D721Med (cell line): Measurements from ENCODE around the gene INSRR.

Experiments used
- DNase-seq: peaks from one replicate; pipeline ENCODE4 v3.0.0; 2011; ENCODE audit warnings: low spot score; ENCODE audit not compliant: insufficient read length
- FAIRE-seq: peaks from 2 replicates; lab custom pipeline; 2011; peaks lifted over from hg19 to GRCh38; lab: Jason Lieb, UNC
- TF ChIP-seq, protein P1 (sequence below): IDR thresholded peaks from 2 replicates; pipeline ENCODE4 v1.5.1; 2012; ENCODE audit warnings: mild to moderate bottlenecking, control low read depth; ENCODE audit not compliant: insufficient read depth; ENCODE audit errors: missing control alignments

Gene INSRR

DNA sequence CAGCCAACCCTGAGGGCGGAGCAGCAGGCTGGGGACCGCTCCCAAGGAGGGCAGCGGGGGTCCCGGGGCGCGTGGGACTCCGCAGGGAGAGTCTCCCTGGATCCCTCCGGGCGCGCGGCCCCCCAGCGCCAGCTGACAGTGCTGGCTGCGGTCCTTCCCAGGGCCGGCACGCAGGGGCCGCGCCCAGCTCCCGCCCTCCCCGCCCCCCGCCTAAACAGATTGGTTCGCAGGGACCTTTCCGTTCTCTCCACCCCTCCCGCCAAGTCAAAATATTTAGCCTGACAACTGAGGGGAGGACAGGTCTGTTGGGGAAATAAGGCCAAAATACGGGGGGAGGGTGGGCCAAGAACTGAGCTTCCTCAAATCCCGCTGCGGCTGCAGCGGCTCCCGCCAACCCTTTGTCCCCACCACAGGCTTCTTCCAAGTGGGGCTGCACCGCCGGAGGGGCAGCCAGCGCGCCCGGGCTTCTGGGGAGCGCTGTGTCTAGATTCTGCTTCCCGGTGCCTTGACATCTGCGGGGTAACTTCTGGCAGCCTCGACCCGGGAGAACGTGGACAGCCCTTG is at the start of gene INSRR:
INSRR (minus strand) TSS at position 159 of the 564 bp plus-strand sequence. CDS start 496 bp downstream, outside the sequence.
- TF ChIP-seq, protein P1, sequence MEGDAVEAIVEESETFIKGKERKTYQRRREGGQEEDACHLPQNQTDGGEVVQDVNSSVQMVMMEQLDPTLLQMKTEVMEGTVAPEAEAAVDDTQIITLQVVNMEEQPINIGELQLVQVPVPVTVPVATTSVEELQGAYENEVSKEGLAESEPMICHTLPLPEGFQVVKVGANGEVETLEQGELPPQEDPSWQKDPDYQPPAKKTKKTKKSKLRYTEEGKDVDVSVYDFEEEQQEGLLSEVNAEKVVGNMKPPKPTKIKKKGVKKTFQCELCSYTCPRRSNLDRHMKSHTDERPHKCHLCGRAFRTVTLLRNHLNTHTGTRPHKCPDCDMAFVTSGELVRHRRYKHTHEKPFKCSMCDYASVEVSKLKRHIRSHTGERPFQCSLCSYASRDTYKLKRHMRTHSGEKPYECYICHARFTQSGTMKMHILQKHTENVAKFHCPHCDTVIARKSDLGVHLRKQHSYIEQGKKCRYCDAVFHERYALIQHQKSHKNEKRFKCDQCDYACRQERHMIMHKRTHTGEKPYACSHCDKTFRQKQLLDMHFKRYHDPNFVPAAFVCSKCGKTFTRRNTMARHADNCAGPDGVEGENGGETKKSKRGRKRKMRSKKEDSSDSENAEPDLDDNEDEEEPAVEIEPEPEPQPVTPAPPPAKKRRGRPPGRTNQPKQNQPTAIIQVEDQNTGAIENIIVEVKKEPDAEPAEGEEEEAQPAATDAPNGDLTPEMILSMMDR = no peak
- DNase-seq (no peak), FAIRE-seq (no peak)

DNA sequence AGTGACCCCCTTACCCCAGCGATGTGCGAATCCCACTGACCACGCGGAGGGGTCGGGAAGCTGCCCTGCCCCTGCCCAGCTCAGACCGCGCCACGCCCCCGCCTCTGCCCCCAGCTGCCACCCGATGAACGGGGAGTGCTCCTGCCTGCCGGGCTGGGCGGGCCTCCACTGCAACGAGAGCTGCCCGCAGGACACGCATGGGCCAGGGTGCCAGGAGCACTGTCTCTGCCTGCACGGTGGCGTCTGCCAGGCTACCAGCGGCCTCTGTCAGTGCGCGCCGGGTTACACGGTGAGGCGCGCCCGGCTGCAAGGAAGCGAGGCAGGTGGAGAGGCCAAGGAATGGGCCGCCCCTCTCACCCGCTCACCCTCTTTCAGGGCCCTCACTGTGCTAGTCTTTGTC is 49.6 kb upstream of the INSRR start:
- no peak for FAIRE-seq
- no peak for DNase-seq
- TF ChIP-seq, protein P1 = no peak

DNA sequence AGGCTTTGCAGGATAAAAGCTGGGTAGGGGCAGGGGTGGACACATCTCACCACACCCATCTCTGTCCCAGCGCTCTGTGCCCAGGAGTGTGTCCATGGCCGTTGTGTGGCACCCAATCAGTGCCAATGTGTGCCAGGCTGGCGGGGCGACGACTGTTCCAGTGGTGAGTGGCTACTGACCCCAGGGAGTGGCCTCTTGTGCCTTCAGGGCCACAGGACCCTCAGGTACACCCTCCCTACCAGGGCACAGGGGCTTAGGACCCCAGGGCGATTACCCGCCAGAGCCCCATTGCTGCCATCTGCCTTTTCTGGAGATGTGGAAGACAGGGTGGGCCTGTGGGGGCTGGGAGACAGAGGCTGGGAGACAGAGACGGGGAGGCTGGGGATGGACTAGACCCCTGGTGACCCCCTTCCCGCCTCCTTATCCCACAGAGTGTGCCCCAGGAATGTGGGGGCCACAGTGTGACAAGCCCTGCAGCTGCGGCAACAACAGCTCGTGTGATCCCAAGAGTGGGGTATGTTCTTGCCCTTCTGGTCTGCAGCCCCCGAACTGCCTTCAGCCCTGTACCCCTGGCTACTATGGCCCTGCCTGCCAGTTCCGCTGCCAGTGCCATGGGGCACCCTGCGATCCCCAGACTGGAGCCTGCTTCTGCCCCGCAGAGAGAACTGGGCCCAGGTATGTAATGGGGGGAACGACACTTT is 47.4 kb upstream of the INSRR start:
- no peak for DNase-seq
- FAIRE-seq = no peak
- TF ChIP-seq, protein P1 = no peak

DNA sequence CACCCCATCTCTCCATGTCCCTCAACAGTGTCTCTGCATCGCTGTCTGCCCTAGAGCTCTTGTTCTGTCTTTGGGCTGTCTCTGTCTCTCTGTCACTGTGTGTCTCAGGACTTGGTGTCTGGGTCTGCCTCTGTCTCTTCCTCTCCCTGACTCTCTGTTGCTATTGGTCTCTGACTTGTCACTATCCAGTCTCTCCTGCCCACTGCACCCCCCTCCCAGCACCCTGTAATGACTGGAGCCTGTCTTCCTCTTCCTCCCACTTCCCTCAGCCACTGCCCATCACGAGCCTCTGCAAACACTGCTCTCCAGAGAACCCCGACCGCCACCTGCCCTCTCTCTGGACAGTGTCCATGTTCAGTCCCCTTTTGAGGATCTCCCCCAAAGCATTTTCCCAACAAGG is 46.7 kb upstream of the INSRR start:
- TF ChIP-seq, protein P1 = no peak
- FAIRE-seq = no peak
- DNase-seq = no peak

DNA sequence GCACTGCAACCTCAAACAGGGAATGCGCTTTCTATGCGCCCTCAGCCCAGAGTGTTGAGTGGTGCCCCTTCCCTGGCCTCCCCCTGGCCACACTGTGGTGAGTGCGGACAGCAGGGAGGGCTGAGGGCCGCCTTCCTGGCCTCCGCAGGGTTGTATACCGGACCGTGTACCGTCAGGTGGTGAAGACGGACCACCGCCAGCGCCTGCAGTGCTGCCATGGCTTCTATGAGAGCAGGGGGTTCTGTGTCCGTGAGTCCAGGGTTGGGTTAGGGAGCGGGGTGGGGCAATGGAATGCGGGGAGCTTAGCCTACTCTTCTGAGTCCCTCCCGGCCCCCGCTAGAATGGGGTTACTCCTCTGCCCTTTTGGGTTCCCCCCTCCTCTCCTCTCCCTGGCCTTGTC is 46.3 kb upstream of the INSRR start:
- TF ChIP-seq, protein P1 = no peak
- FAIRE-seq (no peak), DNase-seq (no peak)

DNA sequence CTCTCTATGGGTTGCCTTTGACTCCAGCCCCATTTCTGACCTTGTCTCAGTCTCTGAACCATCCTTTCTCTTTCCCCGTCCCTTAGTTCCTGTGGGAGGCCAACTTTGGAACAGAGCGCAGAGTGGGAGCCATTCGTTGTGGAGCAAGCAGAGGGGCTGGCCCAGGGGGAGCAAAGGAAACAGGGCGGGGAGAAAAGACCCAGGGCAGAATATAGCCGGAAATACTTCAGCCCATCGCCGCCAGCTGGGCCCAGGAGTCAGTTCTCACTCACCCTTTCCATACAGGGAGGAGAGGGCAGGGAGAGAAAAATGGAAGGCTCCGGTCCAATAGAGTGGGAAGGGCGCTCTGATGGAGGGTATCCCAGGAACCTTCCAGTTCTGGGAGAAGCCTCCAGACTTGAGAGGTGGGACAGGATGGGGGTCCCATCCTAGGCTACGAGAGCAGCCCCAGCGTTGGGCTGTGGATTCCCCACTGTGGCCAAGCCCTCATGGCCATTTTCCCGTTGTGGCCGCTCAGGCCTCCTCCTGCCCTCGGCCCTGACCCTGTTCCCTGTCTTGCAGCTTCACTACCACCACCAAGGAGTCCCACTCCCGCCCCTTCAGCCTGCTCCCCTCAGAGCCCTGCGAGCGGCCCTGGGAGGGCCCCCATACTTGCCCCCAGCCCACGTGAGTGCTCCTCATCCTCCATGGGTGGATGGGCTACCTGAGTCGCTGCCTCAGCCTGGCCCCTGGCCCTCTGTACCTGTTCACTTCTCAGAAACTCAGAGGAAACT is 45.5 kb upstream of the INSRR start:
- TF ChIP-seq, protein P1 = no peak
- no peak for FAIRE-seq
- DNase-seq = no peak
